Measurements from ENCODE around the gene MN1. TPM values are rescaled to one million over a fixed set of nuclear protein-coding genes. Genes with fewer than 3 reads are reported as not detected.
A peak's percentile ranks its signal among the peaks of the same experiment; 100 is the strongest.

Gene MN1
- total RNA-seq, 2 experiments from 2014 or later = 0.07 TPM; not detected in 1

DNA sequence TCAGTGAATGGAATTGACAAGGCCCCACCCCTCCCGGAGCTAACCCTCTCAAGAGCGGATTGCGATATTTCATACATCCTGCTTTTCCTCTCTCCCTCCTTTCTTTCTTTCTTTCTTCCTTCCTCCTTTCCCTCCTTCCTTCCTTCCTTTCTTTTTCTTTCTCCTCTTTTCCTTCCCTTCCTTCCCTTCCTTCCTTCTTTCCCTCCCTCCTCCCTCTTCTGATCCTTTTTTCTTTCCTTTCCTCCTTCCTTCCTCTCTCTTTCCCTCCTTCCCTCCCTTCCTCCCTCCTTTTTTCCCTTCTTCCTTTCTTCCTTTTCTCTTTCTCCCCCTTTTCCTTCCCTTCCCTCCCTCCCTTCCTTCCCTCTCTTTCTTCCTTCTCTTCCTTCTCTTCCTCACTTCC lies 15.0 kb upstream of the MN1 start:
- ChIA-PET CTCF (no interaction called here), POLR2A (no interaction called here)
- Mint-ChIP-seq H3K9me3 (no peaks in the 10 kb centered on the region), H3K27me3 (no peaks in the 10 kb centered on the region), H3K36me3 (no peaks in the 10 kb centered on the region), H3K4me1 (ENCODE audit: low read depth) (no peaks in the 10 kb centered on the region), H3K27ac (no peak overlapping the region), H3K4me3 (no peak overlapping the region)
- intact Hi-C loops (cut with micrococcal nuclease) = no loop called here
- DNase-seq = no peak

DNA sequence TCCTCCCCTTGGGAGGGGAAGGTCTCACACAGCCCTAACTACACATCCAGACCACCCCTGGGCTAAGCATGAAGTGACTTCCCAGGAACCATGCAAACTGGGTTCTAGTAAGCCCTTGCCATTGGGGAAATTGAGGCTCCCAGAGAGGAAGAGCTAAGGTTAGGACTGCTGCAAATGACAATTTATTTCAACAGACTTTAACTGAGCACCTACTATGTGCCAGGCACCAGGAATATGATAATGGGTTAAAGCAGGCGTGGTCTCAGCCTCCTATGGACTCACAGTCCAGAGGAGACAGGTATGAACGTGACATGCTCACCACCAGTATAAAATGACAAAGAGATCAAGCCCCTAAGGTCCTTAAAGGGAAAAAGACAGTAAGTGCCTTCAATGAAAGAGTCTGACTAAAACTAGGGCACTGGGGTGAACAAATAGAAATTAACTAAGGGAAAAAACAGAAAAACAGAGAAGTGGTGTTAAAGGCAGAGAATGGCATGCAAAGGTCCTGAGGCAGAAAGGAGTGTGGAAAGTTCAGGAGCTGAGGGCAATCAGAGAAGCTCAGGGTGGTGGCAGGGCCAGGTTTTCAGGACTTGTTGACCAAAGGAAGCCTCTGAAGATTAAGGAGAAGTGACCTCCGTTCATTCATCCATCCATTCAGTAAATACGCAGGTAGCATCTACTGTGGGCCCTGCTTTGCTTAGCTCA lies 14.4 kb upstream of the MN1 start:
- CTCF ChIA-PET = no interaction called here
- H3K36me3 Mint-ChIP-seq = no peaks in the 10 kb centered on the region

DNA sequence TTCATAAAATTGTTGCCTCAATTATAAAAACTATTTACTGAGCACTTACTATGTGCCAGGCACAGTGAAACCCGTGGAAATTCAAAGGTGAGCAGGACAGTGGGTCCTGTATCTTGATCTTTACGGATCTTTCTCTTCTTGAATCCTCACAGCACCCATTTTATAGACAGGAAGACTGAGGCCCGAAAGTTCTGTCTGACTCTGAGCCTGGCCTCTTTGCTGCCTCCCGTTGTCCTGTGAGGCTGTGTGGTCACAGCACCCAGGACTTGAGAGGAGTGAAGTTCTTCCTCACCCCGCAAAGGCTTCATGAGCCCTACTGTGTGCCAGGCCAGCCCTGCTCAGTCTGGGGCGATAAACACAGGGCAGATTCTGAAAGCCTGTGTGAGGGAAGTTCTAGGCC lies 13.4 kb upstream of the MN1 start:
- Mint-ChIP-seq H3K27ac (no peak overlapping the region), H3K27me3 (peaks cover 2% of the 10 kb centered on the region), H3K9me3 (no peaks in the 10 kb centered on the region), H3K4me3 (no peak overlapping the region), H3K36me3 (no peaks in the 10 kb centered on the region), H3K4me1 (ENCODE audit: low read depth) (no peaks in the 10 kb centered on the region)
- intact Hi-C loops (cut with micrococcal nuclease) = no loop called here
- no peak for DNase-seq
- ChIA-PET CTCF (no interaction called here), POLR2A (no interaction called here)

More for the DNA sequence above, 14.4 kb upstream of the MN1 start:
- POLR2A ChIA-PET = no interaction called here
- no peaks in the 10 kb centered on the region for H3K9me3 Mint-ChIP-seq
- H3K27me3 Mint-ChIP-seq = no peaks in the 10 kb centered on the region
- DNase-seq = no peak
- H3K27ac Mint-ChIP-seq = no peak overlapping the region
- H3K4me3 Mint-ChIP-seq = no peak overlapping the region
- H3K4me1 Mint-ChIP-seq (ENCODE audit: low read depth) = no peaks in the 10 kb centered on the region
- intact Hi-C loops (cut with micrococcal nuclease) = no loop called here

DNA sequence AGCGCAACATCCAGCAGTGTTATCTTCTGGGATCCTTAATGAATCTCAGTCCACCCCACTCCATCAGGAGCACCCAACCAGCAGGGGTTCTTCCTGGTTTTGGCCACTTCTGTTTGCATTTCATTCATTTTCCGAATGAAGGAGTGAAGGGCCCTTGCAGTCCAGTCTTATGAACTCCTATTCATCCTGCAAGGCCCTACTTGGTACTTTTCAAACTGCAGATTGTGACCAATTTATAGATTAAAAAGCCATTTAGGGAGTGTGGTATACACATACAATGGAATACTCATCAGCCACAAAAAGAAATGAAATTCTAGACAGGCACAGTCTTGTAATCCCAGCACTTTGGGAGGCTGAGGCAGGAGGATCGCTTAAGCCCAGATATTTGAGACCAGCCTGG lies 10.2 kb upstream of the MN1 start:
- CTCF ChIA-PET = no interaction called here
- Mint-ChIP-seq H3K4me1 (ENCODE audit: low read depth) (no peaks in the 10 kb centered on the region), H3K36me3 (no peaks in the 10 kb centered on the region), H3K9me3 (no peaks in the 10 kb centered on the region), H3K4me3 (no peak overlapping the region), H3K27ac (no peak overlapping the region), H3K27me3 (peaks cover 6% of the 10 kb centered on the region)
- intact Hi-C loops (cut with micrococcal nuclease) = no loop called here
- no peak for DNase-seq
- POLR2A ChIA-PET = no interaction called here

DNA sequence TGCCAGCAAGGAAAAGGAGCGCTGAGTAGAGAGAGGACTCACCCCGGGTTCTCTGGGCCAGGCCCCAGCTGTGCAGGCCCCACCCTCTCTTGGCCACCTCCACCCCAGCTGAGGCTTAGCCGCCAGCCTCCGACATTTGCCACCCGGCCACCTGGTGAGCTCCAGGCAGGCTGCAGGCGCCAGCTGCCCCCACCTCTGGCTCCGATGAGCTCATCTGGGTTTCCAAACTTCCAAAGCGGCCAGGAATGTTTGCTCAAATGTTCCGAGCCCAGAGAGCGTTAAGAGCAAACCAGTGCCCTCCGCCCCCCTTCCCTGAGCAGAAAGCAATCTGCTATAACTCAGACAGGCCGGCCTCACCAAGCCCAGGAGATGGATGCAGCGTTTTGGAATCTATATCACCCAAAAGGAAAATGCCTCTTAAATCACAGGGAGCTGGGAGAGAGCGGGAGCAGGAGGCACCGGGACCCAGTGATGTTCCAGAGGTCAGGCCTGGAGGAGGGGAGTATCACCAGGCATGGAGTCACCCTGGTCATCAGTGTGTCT lies 9.1 kb upstream of the MN1 start:
- ChIA-PET POLR2A (no interaction called here), CTCF (no interaction called here)
- DNase-seq = no peak
- Mint-ChIP-seq H3K36me3 (no peaks in the 10 kb centered on the region), H3K4me3 (no peak overlapping the region), H3K27me3 (peaks cover 6% of the 10 kb centered on the region), H3K27ac (no peak overlapping the region), H3K9me3 (no peaks in the 10 kb centered on the region), H3K4me1 (ENCODE audit: low read depth) (no peaks in the 10 kb centered on the region)
- intact Hi-C loops (cut with micrococcal nuclease) = no loop called here

DNA sequence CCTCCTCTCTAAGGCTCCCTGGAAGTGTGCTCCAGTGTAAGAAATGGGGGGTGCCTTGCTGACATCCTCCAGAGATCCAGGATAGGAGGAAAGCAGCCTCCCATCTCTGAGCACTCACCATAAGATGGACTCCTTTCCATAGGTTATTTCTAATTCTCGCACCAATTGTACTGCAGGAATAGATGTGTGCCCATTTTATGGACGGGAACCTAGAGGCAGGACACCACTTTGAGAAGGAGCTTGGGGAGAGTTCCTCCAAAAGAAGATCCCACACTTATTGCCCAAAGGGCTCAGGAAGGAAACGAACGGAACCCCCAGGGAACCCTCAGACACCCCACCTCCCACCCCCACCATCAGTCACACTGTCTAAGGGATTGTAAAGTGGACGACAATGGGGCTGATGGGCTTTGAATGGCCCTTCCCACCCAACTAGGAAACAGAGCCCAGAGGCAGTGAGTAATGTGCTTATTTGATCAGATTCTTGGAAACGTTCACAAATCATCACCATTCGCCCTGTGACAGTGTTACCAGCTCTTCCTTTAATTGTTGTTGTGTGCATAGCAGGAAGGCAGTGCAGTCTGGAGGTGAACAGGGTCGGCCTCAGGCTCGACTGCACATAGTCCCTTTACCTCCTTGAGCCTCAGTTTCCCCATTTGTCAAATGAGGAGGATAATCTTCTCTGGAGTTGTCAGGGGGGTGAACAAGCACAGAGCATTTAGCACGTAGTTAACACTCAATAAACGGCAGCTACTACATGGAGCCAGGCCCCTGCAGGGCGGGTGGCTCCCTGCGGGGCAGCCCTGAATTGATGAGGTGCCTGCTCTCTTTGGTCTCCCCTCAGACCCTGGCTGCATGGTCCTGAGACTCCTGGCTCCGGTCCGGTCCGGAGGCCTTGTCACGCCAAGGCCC lies 8.4 kb upstream of the MN1 start:
- DNase-seq = no peak
- peaks cover 12% of the 10 kb centered on the region for H3K27me3 Mint-ChIP-seq
- no peaks in the 10 kb centered on the region for H3K4me1 Mint-ChIP-seq (ENCODE audit: low read depth)
- CTCF ChIA-PET = no interaction called here
- H3K9me3 Mint-ChIP-seq = no peaks in the 10 kb centered on the region
- H3K4me3 Mint-ChIP-seq = no peak overlapping the region
- no peak overlapping the region for H3K27ac Mint-ChIP-seq
- intact Hi-C loops (cut with micrococcal nuclease) = loop anchor here (10.0 kb wide), 1 partner anchor 975 kb away; no protein-coding TSS in a partner anchor
- POLR2A ChIA-PET = no interaction called here
- H3K36me3 Mint-ChIP-seq = no peaks in the 10 kb centered on the region

DNA sequence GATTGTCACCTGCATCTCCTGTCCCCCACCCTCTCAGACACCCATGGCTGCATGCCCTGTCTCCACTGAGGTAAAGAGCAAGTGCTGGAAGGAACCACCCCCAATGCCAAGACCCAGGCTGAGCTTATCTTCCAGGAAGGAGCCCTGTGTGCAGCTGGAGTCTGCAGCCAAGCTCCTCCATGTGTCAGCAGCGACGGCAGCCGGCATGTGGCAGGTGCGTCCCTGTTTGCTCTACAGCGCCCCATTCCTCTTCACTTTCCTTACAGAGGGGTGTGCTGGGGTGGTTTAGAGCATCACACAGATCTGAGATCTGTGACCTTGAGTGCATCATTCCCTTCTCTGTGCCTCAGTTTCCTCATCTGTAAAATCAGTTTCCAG lies 7.7 kb upstream of the MN1 start:
- Mint-ChIP-seq H3K4me1 (ENCODE audit: low read depth) (peaks cover 3% of the 10 kb centered on the region), H3K4me3 (no peak overlapping the region), H3K27me3 (peaks cover 18% of the 10 kb centered on the region), H3K36me3 (no peaks in the 10 kb centered on the region), H3K9me3 (no peaks in the 10 kb centered on the region), H3K27ac (no peak overlapping the region)
- intact Hi-C loops (cut with micrococcal nuclease) = loop anchor here (10.0 kb wide), 1 partner anchor 974 kb away; no protein-coding TSS in a partner anchor
- DNase-seq = no peak
- CTCF ChIA-PET = no interaction called here
- POLR2A ChIA-PET = no interaction called here

DNA sequence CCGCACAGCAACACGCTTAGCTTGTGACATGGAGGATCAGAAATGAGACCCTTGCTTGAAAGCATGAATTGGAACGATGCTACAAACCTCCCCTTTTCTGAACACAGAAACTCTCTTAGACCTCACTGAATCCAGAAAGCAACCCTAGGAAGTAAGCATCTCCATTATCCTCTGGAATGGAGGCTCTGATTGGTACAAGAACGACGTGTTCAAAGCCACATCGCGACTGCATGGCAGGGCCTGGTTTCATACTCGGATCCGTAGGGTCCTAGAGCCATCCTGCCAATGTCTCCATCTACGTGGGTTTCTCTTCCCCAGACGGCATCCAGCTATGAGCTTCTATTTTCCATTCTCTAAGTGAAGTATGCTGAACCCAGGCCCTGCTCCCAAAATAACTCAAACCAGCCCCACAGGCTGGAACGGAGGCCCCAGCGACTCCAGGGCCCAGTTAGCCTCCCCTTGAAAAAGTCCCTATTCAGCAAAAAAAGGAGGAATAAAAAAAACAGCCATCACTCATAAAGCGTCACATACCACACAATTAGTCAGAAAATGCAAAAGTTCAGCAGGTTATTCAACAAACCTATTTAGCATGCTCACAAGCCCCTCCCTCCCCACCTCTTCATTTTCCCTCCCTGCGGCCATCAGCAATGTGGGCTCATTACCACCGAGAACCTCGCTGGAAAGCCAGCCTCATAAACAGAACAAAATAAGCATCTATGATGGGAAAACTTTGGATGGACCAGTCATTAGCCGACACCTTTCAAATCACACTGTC lies 7.1 kb upstream of the MN1 start:
- peaks cover 18% of the 10 kb centered on the region for H3K27me3 Mint-ChIP-seq
- CTCF ChIA-PET = no interaction called here
- no peaks in the 10 kb centered on the region for H3K9me3 Mint-ChIP-seq
- intact Hi-C loops (cut with micrococcal nuclease) = loop anchor here (10.0 kb wide), 1 partner anchor 974 kb away; no protein-coding TSS in a partner anchor
- H3K4me3 Mint-ChIP-seq = no peak overlapping the region
- H3K27ac Mint-ChIP-seq = no peak overlapping the region
- H3K4me1 Mint-ChIP-seq (ENCODE audit: low read depth) = peaks cover 3% of the 10 kb centered on the region
- DNase-seq = no peak
- POLR2A ChIA-PET = no interaction called here
- H3K36me3 Mint-ChIP-seq = no peaks in the 10 kb centered on the region

DNA sequence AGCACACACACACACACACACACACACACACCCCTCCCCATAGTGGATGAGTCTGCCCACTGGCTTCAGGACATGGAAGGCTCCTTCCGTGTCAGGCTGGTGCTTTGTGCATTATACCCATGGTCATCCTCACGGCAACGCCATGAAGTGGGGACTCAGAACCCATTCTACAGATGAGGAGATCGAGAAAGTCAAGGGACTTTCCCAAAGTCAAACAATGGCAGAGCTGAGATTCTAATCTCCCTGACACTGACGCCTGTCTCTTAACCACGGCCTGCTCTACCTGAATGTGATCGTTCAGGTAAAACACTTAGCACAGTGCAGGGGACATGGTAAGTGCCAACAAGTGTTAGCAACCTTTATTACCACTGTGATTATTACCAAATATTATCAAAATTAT lies 4.3 kb upstream of the MN1 start:
- Mint-ChIP-seq H3K27me3 (peaks cover 22% of the 10 kb centered on the region), H3K9me3 (no peaks in the 10 kb centered on the region), H3K4me1 (ENCODE audit: low read depth) (peaks cover 10% of the 10 kb centered on the region), H3K36me3 (no peaks in the 10 kb centered on the region), H3K27ac (no peak overlapping the region), H3K4me3 (no peak overlapping the region)
- ChIA-PET POLR2A (no interaction called here), CTCF (no interaction called here)
- intact Hi-C loops (cut with micrococcal nuclease) = loop anchor here (10.0 kb wide), 1 partner anchor 971 kb away; no protein-coding TSS in a partner anchor
- no peak for DNase-seq

DNA sequence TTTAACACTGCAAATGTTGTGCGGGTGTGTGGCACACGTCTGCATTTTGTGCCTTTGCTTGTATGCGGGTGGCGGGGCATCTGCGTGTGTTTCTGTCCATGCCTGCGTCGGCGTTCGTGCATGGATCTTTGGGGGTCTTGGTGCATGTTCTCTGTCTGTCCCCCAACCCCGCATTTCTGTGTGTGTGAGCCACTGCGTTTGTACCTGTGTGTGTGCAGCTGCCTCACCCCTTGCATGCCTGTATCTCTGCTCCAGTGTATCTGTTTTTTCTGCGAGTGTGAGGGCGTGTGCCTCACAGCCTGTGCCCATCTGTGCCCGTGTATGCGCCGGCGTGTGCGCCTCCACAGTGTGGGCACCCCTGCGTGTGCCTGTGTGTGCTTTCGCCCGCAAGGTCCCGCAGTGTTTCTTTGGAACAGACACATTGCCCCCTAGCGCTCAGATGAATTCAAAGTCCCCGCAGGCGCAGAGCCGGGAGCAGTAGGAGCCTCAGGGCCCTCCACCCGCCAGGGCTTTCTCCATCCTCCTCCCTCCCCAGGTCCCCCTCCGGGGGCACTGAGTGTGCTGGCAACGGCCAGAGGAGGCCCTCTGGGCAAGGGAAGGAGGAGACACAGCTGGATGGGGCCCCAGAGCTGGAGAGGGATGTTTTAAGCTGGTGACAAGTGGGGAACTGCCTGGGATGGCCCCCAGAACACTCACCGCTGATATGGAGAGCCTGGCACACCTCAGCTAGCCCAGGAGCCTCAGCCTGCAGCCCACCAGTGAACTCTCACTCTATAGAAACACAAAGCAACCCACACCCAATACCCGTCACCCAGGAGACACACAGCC lies 3.1 kb upstream of the MN1 start:
- Mint-ChIP-seq H3K36me3 (no peaks in the 10 kb centered on the region), H3K27me3 (peaks cover 19% of the 10 kb centered on the region), H3K27ac (no peak overlapping the region), H3K4me1 (ENCODE audit: low read depth) (peaks cover 10% of the 10 kb centered on the region), H3K9me3 (no peaks in the 10 kb centered on the region), H3K4me3 (no peak overlapping the region)
- intact Hi-C loops (cut with micrococcal nuclease) = loop anchor here (5.0 to 10.0 kb wide), 2 partner anchors 970 to 1127 kb away; no protein-coding TSS in a partner anchor
- ChIA-PET POLR2A (no interaction called here), CTCF (interaction anchor here (0.5 kb wide), 1 partner anchor 613 kb away, joined by 3 read pairs; no protein-coding TSS in a partner anchor)
- DNase-seq = peak; percentile 68

DNA sequence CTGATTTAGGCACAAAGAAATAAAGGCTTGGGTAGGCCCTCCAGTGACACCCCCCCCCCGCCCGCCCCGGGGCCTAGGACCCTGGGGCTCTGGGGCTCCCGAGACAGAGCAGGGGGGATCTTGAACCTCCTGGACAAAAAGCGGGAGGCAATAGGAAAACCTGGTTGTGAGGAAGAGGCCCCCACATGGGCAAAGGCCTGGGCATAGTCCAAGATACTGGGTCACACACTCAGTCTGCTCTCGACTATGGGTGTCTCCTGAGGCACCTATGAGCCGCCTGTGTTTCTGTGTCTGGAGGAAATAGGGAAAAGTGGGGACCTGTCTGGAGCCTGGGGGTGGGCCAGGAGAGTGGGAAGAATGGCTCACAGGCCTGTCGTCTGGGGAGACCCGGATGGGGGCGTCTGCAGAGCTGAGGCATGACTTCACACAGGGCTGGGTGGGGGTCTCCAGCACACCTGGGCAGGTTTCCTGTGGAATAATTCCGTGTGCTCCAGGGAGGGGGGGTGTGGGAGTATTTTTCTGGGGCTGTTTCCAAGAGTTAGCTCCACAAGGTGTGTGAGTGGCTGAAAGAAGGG lies 2.4 kb upstream of the MN1 start:
- CTCF ChIA-PET = interaction anchor here (0.5 kb wide), 1 partner anchor 613 kb away, joined by 3 read pairs; no protein-coding TSS in a partner anchor

More for the DNA sequence above, 2.4 kb upstream of the MN1 start:
- Mint-ChIP-seq H3K36me3 (no peaks in the 10 kb centered on the region), H3K27me3 (peaks cover 19% of the 10 kb centered on the region), H3K4me1 (ENCODE audit: low read depth) (peaks cover 10% of the 10 kb centered on the region), H3K9me3 (no peaks in the 10 kb centered on the region), H3K27ac (no peak overlapping the region), H3K4me3 (no peak overlapping the region)
- POLR2A ChIA-PET = no interaction called here
- intact Hi-C loops (cut with micrococcal nuclease) = loop anchor here (5.0 to 10.0 kb wide), 2 partner anchors 969 to 1127 kb away; no protein-coding TSS in a partner anchor
- DNase-seq = no peak

All from activated CD4-positive, alpha-beta memory T cell treated with anti-CD3 and anti-CD28 coated beads for 36 hours (primary cell).